ENCODE results near the gene CNTN4.

The CNTN4 gene

GRCh38 chr3:2244137-2244536, 145.5 kb downstream of the CNTN4 start:
- in situ Hi-C loops (cut with HindIII; ENCODE audit: low sequenced_read_pairs): no loop called here
- TF ChIP-seq CTCF (IDR thresholded peaks at IDR 0.05; ENCODE audit: low read depth, low read length): no peak
- H3K4me3 ChIP-seq (ENCODE audit: low read depth, low read length): no peak overlapping the region
- DNase-seq (ENCODE audit: low read depth, low spot score): no peak

GRCh38 chr3:2246873-2247648, 148.4 kb downstream of the CNTN4 start:
- DNase-seq (ENCODE audit: low read depth, low spot score): no peak
- in situ Hi-C loops (cut with HindIII; ENCODE audit: low sequenced_read_pairs): no loop called here
- H3K4me3 ChIP-seq (ENCODE audit: low read depth, low read length): no peak overlapping the region
- no peak for TF ChIP-seq CTCF (IDR thresholded peaks at IDR 0.05; ENCODE audit: low read depth, low read length)

DNA sequence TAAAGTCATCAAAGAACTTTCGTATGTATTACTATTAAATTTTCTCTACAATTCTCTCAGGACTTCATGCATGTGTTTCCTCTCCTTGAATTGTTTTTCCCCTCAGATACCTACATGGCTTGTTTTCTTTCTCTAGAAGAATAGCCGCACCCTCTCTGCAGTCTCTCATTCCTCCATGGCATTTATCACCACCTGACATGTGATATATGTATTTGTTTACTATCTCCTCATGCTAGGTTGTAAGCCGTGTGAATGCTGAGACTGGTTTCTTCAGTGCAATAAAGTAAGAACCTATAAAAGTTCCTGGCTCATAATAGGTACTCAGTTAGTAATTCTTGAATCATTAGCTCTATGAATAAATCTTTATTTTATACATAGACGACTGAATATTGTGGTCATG, 149.2 kb downstream of the CNTN4 start:
- DNase-seq (ENCODE audit: low read depth, low spot score): no peak
- in situ Hi-C loops (cut with HindIII; ENCODE audit: low sequenced_read_pairs): no loop called here
- TF ChIP-seq CTCF (IDR thresholded peaks at IDR 0.05; ENCODE audit: low read depth, low read length): no peak
- H3K4me3 ChIP-seq (ENCODE audit: low read depth, low read length): no peak overlapping the region

GRCh38 chr3:2250783-2251182, 152.1 kb downstream of the CNTN4 start:
- no peak for TF ChIP-seq CTCF (IDR thresholded peaks at IDR 0.05; ENCODE audit: low read depth, low read length)
- in situ Hi-C loops (cut with HindIII; ENCODE audit: low sequenced_read_pairs): no loop called here
- no peak overlapping the region for H3K4me3 ChIP-seq (ENCODE audit: low read depth, low read length)
- no peak for DNase-seq (ENCODE audit: low read depth, low spot score)

DNA sequence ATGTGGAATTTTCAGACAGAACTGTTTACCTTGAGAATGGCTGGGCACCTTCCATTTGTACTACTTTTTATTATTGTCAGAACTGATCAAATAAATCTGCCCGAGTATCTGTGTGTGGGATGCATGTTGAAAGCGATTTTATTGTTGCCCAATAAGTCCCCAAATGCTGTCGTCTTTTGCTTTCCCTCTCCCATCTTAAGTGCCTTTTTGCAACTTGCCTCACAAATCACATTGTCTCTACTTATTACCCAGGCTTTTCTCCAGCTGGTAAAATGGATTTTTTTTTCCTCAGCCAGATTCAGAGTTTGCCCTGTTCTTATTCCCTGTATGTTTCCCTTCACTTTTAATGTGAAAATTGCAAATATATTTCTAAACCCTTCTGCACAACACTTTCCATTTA, 163.1 kb downstream of the CNTN4 start:
- TF ChIP-seq CTCF (IDR thresholded peaks at IDR 0.05; ENCODE audit: low read depth, low read length): no peak
- H3K4me3 ChIP-seq (ENCODE audit: low read depth, low read length): no peak overlapping the region
- no peak for DNase-seq (ENCODE audit: low read depth, low spot score)
- in situ Hi-C loops (cut with HindIII; ENCODE audit: low sequenced_read_pairs): no loop called here

DNA sequence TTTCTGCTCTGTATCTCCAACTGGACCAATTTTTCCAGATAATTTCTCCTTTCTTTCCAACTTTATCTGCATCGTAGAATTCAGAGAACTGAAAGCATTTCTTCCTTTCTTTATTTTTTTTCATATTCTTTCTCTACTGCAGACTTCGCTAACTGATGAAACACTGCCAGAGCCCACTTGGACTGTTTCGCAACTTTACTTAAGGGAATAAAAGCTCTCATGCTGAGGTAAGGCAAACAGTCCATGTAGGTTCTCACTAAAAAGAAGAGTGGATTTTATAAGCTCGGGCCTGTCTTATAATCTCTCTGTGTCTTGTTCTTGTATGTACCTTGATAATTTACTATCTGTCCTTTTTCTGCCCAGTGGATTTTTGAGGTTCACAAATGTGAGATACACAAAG, 163.5 kb downstream of the CNTN4 start:
- no peak overlapping the region for H3K4me3 ChIP-seq (ENCODE audit: low read depth, low read length)
- no peak for DNase-seq (ENCODE audit: low read depth, low spot score)
- TF ChIP-seq CTCF (IDR thresholded peaks at IDR 0.05; ENCODE audit: low read depth, low read length): no peak
- in situ Hi-C loops (cut with HindIII; ENCODE audit: low sequenced_read_pairs): no loop called here

Data from astrocyte of the spinal cord (primary cell).